HG03565 (cell line): ENCODE measurements around the gene NTN1.

Source experiments
- ATAC-seq: cut with Tn5 transposase; IDR thresholded peaks from one replicate; pipeline ENCODE4 v1.9.1; 2021; ENCODE audit warnings: mild to moderate bottlenecking, moderate library complexity; ENCODE audit not compliant: unreplicated experiment

NTN1 gene

GRCh38 chr17:9116861-9117568 lies 95.7 kb downstream of the NTN1 start:
- ATAC-seq, result no peak

GRCh38 chr17:9120471-9120870 lies 99.2 kb downstream of the NTN1 start:
- no peak for ATAC-seq

- no peak for ATAC-seq
Observed at GRCh38 chr17:9121186-9121820, 100.0 kb downstream of the NTN1 start.

- ATAC-seq, result no peak
Observed at GRCh38 chr17:9123594-9124553, 102.6 kb downstream of the NTN1 start.

- ATAC-seq, result no peak
Observed at GRCh38 chr17:9124554-9124935, 103.2 kb downstream of the NTN1 start.

GRCh38 chr17:9125722-9126121 lies 104.4 kb downstream of the NTN1 start:
- ATAC-seq, result no peak

GRCh38 chr17:9127340-9127739 lies 106.0 kb downstream of the NTN1 start:
- no peak for ATAC-seq

GRCh38 chr17:9131371-9131770 lies 110.1 kb downstream of the NTN1 start:
- no peak for ATAC-seq

- ATAC-seq, result no peak
Observed at GRCh38 chr17:9132291-9132690, 111.0 kb downstream of the NTN1 start.

- ATAC-seq, result no peak
Observed at GRCh38 chr17:9132944-9133610, 111.8 kb downstream of the NTN1 start.

- no peak for ATAC-seq
Observed at GRCh38 chr17:9138161-9138717, 116.9 kb downstream of the NTN1 start.

GRCh38 chr17:9139695-9140094 lies 118.4 kb downstream of the NTN1 start:
- ATAC-seq, result no peak

- ATAC-seq, result no peak
Observed at GRCh38 chr17:9140550-9141424, 119.5 kb downstream of the NTN1 start.

GRCh38 chr17:9141425-9141753 lies 120.1 kb downstream of the NTN1 start:
- no peak for ATAC-seq

- ATAC-seq, result no peak
Observed at GRCh38 chr17:9142772-9143494, 121.6 kb downstream of the NTN1 start.

GRCh38 chr17:9144502-9145249 lies 123.4 kb downstream of the NTN1 start:
- ATAC-seq, result no peak

GRCh38 chr17:9146064-9146463 lies 124.8 kb downstream of the NTN1 start:
- ATAC-seq, result no peak

GRCh38 chr17:9148905-9149525 lies 127.7 kb downstream of the NTN1 start:
- ATAC-seq, result no peak
